HepG2 (cell line): Measurements from ENCODE around the gene LCP2.

ENCODE experiments used
- CEBPB ChIP-seq: IDR thresholded peaks from 2 replicates; pipeline ENCODE4 v1.6.1; 2011; ENCODE audit warnings: low read depth, low read length, improper control_type of control experiment, borderline replicate concordance
- CEBPG ChIP-seq: IDR thresholded peaks from 2 replicates; pipeline ENCODE4 v1.6.1; 2016
- JUN ChIP-seq: sonication (generic); formaldehyde crosslinking; IDR thresholded peaks from 2 replicates; pipeline ENCODE4 v1.4.0; 2020; ENCODE audit warnings: mild to moderate bottlenecking, missing genetic modification reagents
- MEIS1 ChIP-seq: sonication (generic); formaldehyde crosslinking; IDR thresholded peaks from 2 replicates; pipeline ENCODE4 v1.9.0; 2021; ENCODE audit warnings: mild to moderate bottlenecking, missing genetic modification reagents, moderate library complexity, borderline replicate concordance
- NFE2L1 ChIP-seq: sonication (generic); formaldehyde crosslinking; IDR thresholded peaks from 2 replicates; pipeline ENCODE4 v1.4.0; 2020; ENCODE audit warnings: missing genetic modification reagents, mild to moderate bottlenecking, borderline replicate concordance
- NPAS2 ChIP-seq: sonication (generic); formaldehyde crosslinking; IDR thresholded peaks from 2 replicates; pipeline ENCODE4 v1.8.0; 2022; ENCODE audit warnings: mild to moderate bottlenecking, missing genetic modification reagents, borderline replicate concordance
- NR2C2 ChIP-seq: sonication (generic); formaldehyde crosslinking; IDR thresholded peaks from 2 replicates; pipeline ENCODE4 v1.4.0; 2020; ENCODE audit warnings: missing genetic modification reagents, mild to moderate bottlenecking, moderate library complexity, borderline replicate concordance
- PHB2 ChIP-seq: fragments of 450-650 bp; IDR thresholded peaks from 2 replicates; pipeline ENCODE4 v1.6.1; 2018; ENCODE audit not compliant: partially characterized antibody
- ZNF12 ChIP-seq: sonication (generic); formaldehyde crosslinking; IDR thresholded peaks from 2 replicates; pipeline ENCODE4 v1.5.0; 2020; ENCODE audit warnings: missing genetic modification reagents
- TF ChIP-seq, protein P1 (sequence below): IDR thresholded peaks from 2 replicates; pipeline ENCODE4 v1.6.1; 2016

DNA sequence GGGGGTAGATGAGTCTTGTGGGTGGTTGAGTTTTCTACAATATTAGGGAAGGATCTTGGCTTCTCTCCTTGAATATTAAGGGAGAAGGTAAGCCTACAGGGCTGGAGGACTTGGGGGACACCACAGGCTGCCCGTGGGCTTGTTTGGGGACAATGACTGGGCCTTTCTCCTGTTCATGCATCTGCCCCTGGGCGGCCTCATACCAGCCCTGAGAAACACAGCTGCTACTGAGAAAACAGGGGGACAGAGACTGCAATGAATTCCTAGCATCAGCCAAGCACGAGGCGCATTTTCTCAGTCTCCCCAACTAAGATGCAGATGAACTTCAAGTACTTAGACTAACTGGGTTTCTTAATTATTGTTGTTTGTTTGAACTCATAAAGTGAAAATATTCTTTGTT, 40.2 kb downstream of the LCP2 start:
- TF ChIP-seq CEBPB: no peak
- TF ChIP-seq CEBPG (CRISPR knock-in tag): no peak
- TF ChIP-seq JUN (CRISPR knock-in tag): no peak
- TF ChIP-seq, protein P1, sequence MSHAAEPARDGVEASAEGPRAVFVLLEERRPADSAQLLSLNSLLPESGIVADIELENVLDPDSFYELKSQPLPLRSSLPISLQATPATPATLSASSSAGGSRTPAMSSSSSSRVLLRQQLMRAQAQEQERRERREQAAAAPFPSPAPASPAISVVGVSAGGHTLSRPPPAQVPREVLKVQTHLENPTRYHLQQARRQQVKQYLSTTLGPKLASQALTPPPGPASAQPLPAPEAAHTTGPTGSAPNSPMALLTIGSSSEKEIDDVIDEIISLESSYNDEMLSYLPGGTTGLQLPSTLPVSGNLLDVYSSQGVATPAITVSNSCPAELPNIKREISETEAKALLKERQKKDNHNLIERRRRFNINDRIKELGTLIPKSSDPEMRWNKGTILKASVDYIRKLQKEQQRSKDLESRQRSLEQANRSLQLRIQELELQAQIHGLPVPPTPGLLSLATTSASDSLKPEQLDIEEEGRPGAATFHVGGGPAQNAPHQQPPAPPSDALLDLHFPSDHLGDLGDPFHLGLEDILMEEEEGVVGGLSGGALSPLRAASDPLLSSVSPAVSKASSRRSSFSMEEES (CRISPR knock-in tag): no peak
- TF ChIP-seq NFE2L1 (CRISPR knock-in tag): no peak
- no peak for TF ChIP-seq ZNF12 (CRISPR knock-in tag)
- TF ChIP-seq NR2C2 (CRISPR knock-in tag): no peak
- no peak for TF ChIP-seq MEIS1
- TF ChIP-seq PHB2: no peak
- TF ChIP-seq NPAS2 (CRISPR knock-in tag): no peak
